ENCODE measurements around the gene ABCC6.
"Not testable (repeated sequence)": the region's sequence is repeated elsewhere in the genome, so short reads cannot be mapped to it uniquely, and the experiment has no call there.

Gene ABCC6

GRCh38 chr16:16190966-16191365, 32.3 kb downstream of the ABCC6 start:
- DNase-seq (ENCODE audit: low read depth in 4 of 4, low spot score in 1 of 4): not testable (repeated sequence)

GRCh38 chr16:16190546-16190945, 32.7 kb downstream of the ABCC6 start:
- DNase-seq (ENCODE audit: low read depth in 4 of 4, low spot score in 1 of 4): no peak

GRCh38 chr16:16189842-16190241, 33.5 kb downstream of the ABCC6 start:
- no peak for DNase-seq (ENCODE audit: low read depth in 4 of 4, low spot score in 1 of 4)

- no peak for DNase-seq (ENCODE audit: low read depth in 4 of 4, low spot score in 1 of 4)
These were observed 34.5 kb downstream of the ABCC6 start for GRCh38 chr16:16188827-16189226.

GRCh38 chr16:16186820-16187219, 36.5 kb downstream of the ABCC6 start:
- DNase-seq (ENCODE audit: low read depth in 4 of 4, low spot score in 1 of 4): no peak

GRCh38 chr16:16185095-16185494, 38.2 kb downstream of the ABCC6 start:
- no peak for DNase-seq (ENCODE audit: low read depth in 4 of 4, low spot score in 1 of 4)

- DNase-seq (ENCODE audit: low read depth in 4 of 4, low spot score in 1 of 4): no peak
These were observed 38.7 kb downstream of the ABCC6 start for GRCh38 chr16:16184594-16184993.

GRCh38 chr16:16183562-16183961, 39.7 kb downstream of the ABCC6 start:
- DNase-seq (ENCODE audit: low read depth in 4 of 4, low spot score in 1 of 4): no peak

GRCh38 chr16:16182918-16183317, 40.4 kb downstream of the ABCC6 start:
- no peak for DNase-seq (ENCODE audit: low read depth in 4 of 4, low spot score in 1 of 4)

GRCh38 chr16:16181748-16182147, 41.5 kb downstream of the ABCC6 start:
- DNase-seq (ENCODE audit: low read depth in 4 of 4, low spot score in 1 of 4): not testable (repeated sequence)

GRCh38 chr16:16178455-16179162, 44.7 kb downstream of the ABCC6 start:
- DNase-seq (ENCODE audit: low read depth in 4 of 4, low spot score in 1 of 4): no peak

- DNase-seq (ENCODE audit: low read depth in 4 of 4, low spot score in 1 of 4): no peak
These were observed 47.0 kb downstream of the ABCC6 start for GRCh38 chr16:16176328-16176727.

GRCh38 chr16:16175296-16175695, 48.0 kb downstream of the ABCC6 start:
- DNase-seq (ENCODE audit: low read depth in 4 of 4, low spot score in 1 of 4): no peak

GRCh38 chr16:16172991-16173390, 50.3 kb downstream of the ABCC6 start:
- no peak for DNase-seq (ENCODE audit: low read depth in 4 of 4, low spot score in 1 of 4)

- no peak for DNase-seq (ENCODE audit: low read depth in 4 of 4, low spot score in 1 of 4)
These were observed 51.9 kb downstream of the ABCC6 start for GRCh38 chr16:16171332-16171919.

- DNase-seq (ENCODE audit: low read depth in 4 of 4, low spot score in 1 of 4): no peak
These were observed 53.7 kb downstream of the ABCC6 start for GRCh38 chr16:16169615-16170014.

GRCh38 chr16:16168431-16168830, 54.9 kb downstream of the ABCC6 start:
- DNase-seq (ENCODE audit: low read depth in 4 of 4, low spot score in 1 of 4): no peak

- no peak for DNase-seq (ENCODE audit: low read depth in 4 of 4, low spot score in 1 of 4)
These were observed 55.4 kb downstream of the ABCC6 start for GRCh38 chr16:16167927-16168326.

- DNase-seq (ENCODE audit: low read depth in 4 of 4, low spot score in 1 of 4): no peak
These were observed 56.3 kb downstream of the ABCC6 start for GRCh38 chr16:16166949-16167348.

GRCh38 chr16:16166085-16166484, 57.2 kb downstream of the ABCC6 start:
- DNase-seq (ENCODE audit: low read depth in 4 of 4, low spot score in 1 of 4): no peak

- DNase-seq (ENCODE audit: low read depth in 4 of 4, low spot score in 1 of 4): no peak
These were observed 59.1 kb downstream of the ABCC6 start for GRCh38 chr16:16164243-16164642.

- no peak for DNase-seq (ENCODE audit: low read depth in 4 of 4, low spot score in 1 of 4)
These were observed 59.7 kb downstream of the ABCC6 start for GRCh38 chr16:16163571-16163970.

GRCh38 chr16:16163109-16163508, 60.2 kb downstream of the ABCC6 start:
- DNase-seq (ENCODE audit: low read depth in 4 of 4, low spot score in 1 of 4): no peak

Data from stimulated activated CD4-positive, alpha-beta T cell treated with anti-CD3 and anti-CD28 coated beads, Interleukin-1b, Interleukin-23, amount 100 ng/mL, for 24 hours (primary cell).